ENCODE data around the gene S1PR3.

- TF ChIP-seq CTCF (IDR thresholded peaks at IDR 0.05) (no peak), ZNF302 (CRISPR knock-in tag; IDR thresholded peaks at IDR 0.05) (no peak), EP300 (IDR thresholded peaks at IDR 0.05) (no peak), POLR2A (IDR thresholded peaks at IDR 0.05; ENCODE audit: low read length) (no peak)
These were observed 15.0 kb upstream of the S1PR3 start for GRCh38 chr9:88975966-88976889.

Measured in A549 (cell line).